Stimulated activated CD8-positive, alpha-beta memory T cell treated with anti-CD3 and anti-CD28 coated beads, Interleukin-15, amount 100 ng/mL, for 1 hour (primary cell): ENCODE measurements around the gene DSCAM.

Source experiments
- DNase-seq: peaks from one replicate; pipeline ENCODE4 v3.0.0-alpha.2; 2020; ENCODE audit warnings: low read depth

DSCAM gene

GRCh38 chr21:40840401-40841125 lies 6.4 kb downstream of the DSCAM start:
- no peak for DNase-seq

GRCh38 chr21:40839521-40839920 lies 7.4 kb downstream of the DSCAM start:
- no peak for DNase-seq

GRCh38 chr21:40837456-40837855 lies 9.5 kb downstream of the DSCAM start:
- DNase-seq, result no peak

- no peak for DNase-seq
Measured at GRCh38 chr21:40835184-40835694, 11.7 kb downstream of the DSCAM start.

- DNase-seq, result no peak
Measured at GRCh38 chr21:40833184-40833583, 13.8 kb downstream of the DSCAM start.

- DNase-seq, result no peak
Measured at GRCh38 chr21:40832316-40832715, 14.6 kb downstream of the DSCAM start.

GRCh38 chr21:40830836-40831235 lies 16.1 kb downstream of the DSCAM start:
- DNase-seq, result no peak

- no peak for DNase-seq
Measured at GRCh38 chr21:40829791-40830190, 17.2 kb downstream of the DSCAM start.

- DNase-seq, result no peak
Measured at GRCh38 chr21:40829308-40829707, 17.6 kb downstream of the DSCAM start.

GRCh38 chr21:40827509-40827908 lies 19.4 kb downstream of the DSCAM start:
- DNase-seq, result no peak

GRCh38 chr21:40819071-40819900 lies 27.7 kb downstream of the DSCAM start:
- DNase-seq, result no peak

- DNase-seq, result no peak
Measured at GRCh38 chr21:40813918-40814317, 33.0 kb downstream of the DSCAM start.

GRCh38 chr21:40809673-40810197 lies 37.2 kb downstream of the DSCAM start:
- DNase-seq, result no peak

- DNase-seq, result no peak
Measured at GRCh38 chr21:40803101-40803500, 43.9 kb downstream of the DSCAM start.

- no peak for DNase-seq
Measured at GRCh38 chr21:40800126-40800525, 46.8 kb downstream of the DSCAM start.

- no peak for DNase-seq
Measured at GRCh38 chr21:40797891-40798290, 49.1 kb downstream of the DSCAM start.

- no peak for DNase-seq
Measured at GRCh38 chr21:40797410-40797809, 49.5 kb downstream of the DSCAM start.

GRCh38 chr21:40796464-40796863 lies 50.5 kb downstream of the DSCAM start:
- DNase-seq, result no peak

- DNase-seq, result no peak
Measured at GRCh38 chr21:40795313-40795712, 51.6 kb downstream of the DSCAM start.

- DNase-seq, result no peak
Measured at GRCh38 chr21:40792691-40793456, 54.1 kb downstream of the DSCAM start.

- no peak for DNase-seq
Measured at GRCh38 chr21:40788635-40789034, 58.3 kb downstream of the DSCAM start.

- DNase-seq, result no peak
Measured at GRCh38 chr21:40783404-40783803, 63.6 kb downstream of the DSCAM start.
